Hepatocyte (in vitro differentiated cells): ENCODE data around the gene BLTP1. TPM values are rescaled to one million over a fixed set of nuclear protein-coding genes. Genes with fewer than 3 reads are reported as not detected.

Experiments used
- DNase-seq: peaks from one replicate; pipeline ENCODE4 v3.0.0-alpha.2; 2016; ENCODE audit warnings: low spot score
- H2AFZ ChIP-seq: fragments of 200-600 bp; sonication (generic); 2 replicates; pipeline ENCODE4 v1.6.0; 2016; ENCODE audit warnings: antibody characterized with exemption, mild to moderate bottlenecking
- H3K27ac ChIP-seq: fragments of 200-600 bp; sonication (generic); 2 replicates; pipeline ENCODE4 v1.5.1; 2016; ENCODE audit warnings: mild to moderate bottlenecking
- H3K27me3 ChIP-seq: fragments of 200-600 bp; sonication (generic); 2 replicates; pipeline ENCODE4 v1.6.1; 2016
- H3K36me3 ChIP-seq: fragments of 200-600 bp; sonication (generic); replicated peaks from 2 replicates; pipeline ENCODE4 v1.5.1; 2016; ENCODE audit warnings: low read depth; ENCODE audit not compliant: insufficient read depth
- H3K4me1 ChIP-seq: fragments of 200-600 bp; sonication (generic); 2 replicates; pipeline ENCODE4 v1.5.1; 2016; ENCODE audit warnings: mild to moderate bottlenecking, moderate library complexity; ENCODE audit not compliant: insufficient read depth
- H3K4me2 ChIP-seq: fragments of 200-600 bp; sonication (generic); 2 replicates; pipeline ENCODE4 v1.6.0; 2016
- H3K4me3 ChIP-seq: fragments of 200-600 bp; sonication (generic); 2 replicates; pipeline ENCODE4 v1.5.1; 2016; ENCODE audit warnings: mild to moderate bottlenecking
- H3K79me2 ChIP-seq: fragments of 200-600 bp; sonication (generic); 2 replicates; pipeline ENCODE4 v1.6.0; 2017; ENCODE audit warnings: mild to moderate bottlenecking
- H3K9me2 ChIP-seq: fragments of 200-600 bp; sonication (generic); replicated peaks from 2 replicates; pipeline ENCODE4 v1.6.0; 2017; ENCODE audit warnings: mild to moderate bottlenecking; ENCODE audit not compliant: insufficient read depth
- H3K9me3 ChIP-seq: fragments of 200-600 bp; sonication (generic); 2 replicates; pipeline ENCODE4 v1.5.1; 2016; ENCODE audit warnings: low read depth, mild to moderate bottlenecking
- H4K20me1 ChIP-seq: fragments of 200-600 bp; sonication (generic); 2 replicates; pipeline ENCODE4 v1.6.0; 2016; ENCODE audit warnings: mild to moderate bottlenecking; ENCODE audit not compliant: insufficient read depth, poor library complexity, severe bottlenecking
- CTCF ChIP-seq: fragments of 200-600 bp; sonication (generic); IDR thresholded peaks from 2 replicates; pipeline ENCODE4 v1.5.1; 2016; ENCODE audit warnings: antibody characterized with exemption, mild to moderate bottlenecking; ENCODE audit not compliant: poor library complexity
- EZH2 ChIP-seq: fragments of 200-600 bp; sonication (generic); IDR thresholded peaks from 2 replicates; pipeline ENCODE4 v1.6.1; 2016; ENCODE audit warnings: antibody characterized with exemption, mild to moderate bottlenecking, borderline replicate concordance
- EZH2phosphoT487 ChIP-seq: fragments of 200-600 bp; sonication (generic); IDR thresholded peaks from one replicate; pipeline ENCODE4 v1.6.1; 2018; ENCODE audit warnings: antibody characterized with exemption, mild to moderate bottlenecking, low read depth, moderate library complexity; ENCODE audit not compliant: unreplicated experiment, severe bottlenecking
- WGBS: methylation state at CpG from one replicate; pipeline ENCODE4 v1.1.6; 2016; ENCODE audit warnings: low lambda C conversion rate; ENCODE audit errors: missing lambda C conversion rate; 5-methylcytosine and 5-hydroxymethylcytosine counted together
- polyA plus RNA-seq: library from polyadenylated mRNA; unstranded; fragments of >200 nt; fragmentation: Nextera tagmentation; extraction: Ambion mirVana; gene quantifications from 2 replicates; pipeline ENCODE4 v1.2.1, GENCODE V29; 2016
- total RNA-seq: library from RNA; depleted of rRNA; stranded (reverse); fragments of >200 nt; gene quantifications from 2 replicates; pipeline ENCODE4 v1.2.3, GENCODE V29; 2014

Gene BLTP1
- total and polyA plus RNA-seq, 2 experiments from 2014 or later, result 7.7 to 82.3 TPM

DNA sequence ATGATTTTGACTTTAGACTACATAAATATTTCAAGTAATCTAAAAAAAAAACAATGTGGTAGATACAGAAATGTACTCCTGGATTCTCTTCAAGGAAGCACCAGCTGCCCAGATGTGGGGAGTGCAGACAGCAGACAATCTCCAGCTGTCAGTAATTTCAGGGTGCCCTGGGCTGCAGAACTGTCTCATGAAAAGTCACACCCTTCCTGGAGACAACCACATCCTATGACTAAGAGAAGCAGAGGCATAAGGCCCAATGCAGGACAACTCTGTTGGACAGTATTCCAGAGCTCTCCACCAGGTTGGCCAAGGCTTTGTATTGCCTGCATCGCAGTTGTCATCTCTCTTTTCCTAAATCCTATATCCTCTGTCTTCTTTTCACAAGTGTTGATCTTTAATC, 34.4 kb upstream of the BLTP1 start:
- Histone ChIP-seq H3K27ac (no peak overlapping the region), H3K9me3 (no peaks in the 10 kb centered on the region), H3K4me1 (no peaks in the 10 kb centered on the region), H3K79me2 (no peaks in the 10 kb centered on the region), H4K20me1 (no peaks in the 10 kb centered on the region), H3K36me3 (no peaks in the 10 kb centered on the region), H2AFZ (no peak overlapping the region), H3K9me2 (no peaks in the 10 kb centered on the region), H3K4me2 (no peak overlapping the region), H3K27me3 (no peaks in the 10 kb centered on the region), H3K4me3 (no peak overlapping the region)
- no peak for DNase-seq
- 94% methylated on average over 1 of the region's 1 CpG for WGBS
- TF ChIP-seq EZH2, result no peak
- TF ChIP-seq EZH2phosphoT487, result no peak
- no peak for TF ChIP-seq CTCF

- no peaks in the 10 kb centered on the region for H3K27me3 ChIP-seq
- no peaks in the 10 kb centered on the region for H3K36me3 ChIP-seq
- no peaks in the 10 kb centered on the region for H3K9me3 ChIP-seq
- WGBS, result 18% methylated on average over 1 of the region's 1 CpG
- H3K4me2 ChIP-seq, result no peak overlapping the region
- no peak overlapping the region for H3K4me3 ChIP-seq
- H3K79me2 ChIP-seq, result no peaks in the 10 kb centered on the region
- no peak overlapping the region for H2AFZ ChIP-seq
- no peak for TF ChIP-seq EZH2phosphoT487
- no peak for TF ChIP-seq EZH2
- TF ChIP-seq CTCF, result no peak
- DNase-seq, result no peak
- H3K27ac ChIP-seq, result no peak overlapping the region
- no peaks in the 10 kb centered on the region for H4K20me1 ChIP-seq
- no peaks in the 10 kb centered on the region for H3K9me2 ChIP-seq
- no peaks in the 10 kb centered on the region for H3K4me1 ChIP-seq
These were observed 33.9 kb upstream of the BLTP1 start for GRCh38 chr4:122118243-122118642.

- H3K79me2 ChIP-seq, result no peaks in the 10 kb centered on the region
- DNase-seq, result no peak
- no peaks in the 10 kb centered on the region for H3K9me3 ChIP-seq
- H3K9me2 ChIP-seq, result no peaks in the 10 kb centered on the region
- no peak overlapping the region for H3K4me2 ChIP-seq
- no peak overlapping the region for H3K27ac ChIP-seq
- WGBS, result 100% methylated on average over 1 of the region's 1 CpG
- H3K4me3 ChIP-seq, result no peak overlapping the region
- no peaks in the 10 kb centered on the region for H3K4me1 ChIP-seq
- no peaks in the 10 kb centered on the region for H3K27me3 ChIP-seq
- TF ChIP-seq EZH2phosphoT487, result no peak
- H4K20me1 ChIP-seq, result no peaks in the 10 kb centered on the region
- H3K36me3 ChIP-seq, result no peaks in the 10 kb centered on the region
- H2AFZ ChIP-seq, result no peak overlapping the region
These were observed 32.4 kb upstream of the BLTP1 start for GRCh38 chr4:122119739-122120138.

DNA sequence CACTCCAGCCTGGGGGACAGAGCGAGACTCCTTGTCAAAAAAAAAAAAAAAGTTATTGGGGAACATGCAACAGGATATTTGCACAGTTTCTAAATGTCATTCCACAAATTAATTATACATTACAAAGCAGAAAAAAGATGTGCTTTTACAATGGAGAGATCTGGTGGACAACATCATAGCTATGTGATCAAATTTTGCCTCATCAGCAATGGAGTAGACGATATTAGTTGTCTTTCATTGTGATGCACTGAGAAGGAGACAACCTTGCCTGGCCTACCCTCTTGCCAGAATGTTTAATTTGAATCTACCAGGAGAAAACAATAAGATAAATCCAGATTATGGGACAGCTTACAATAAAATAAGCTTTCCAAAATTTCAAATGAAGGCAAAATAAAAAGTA, 30.5 kb upstream of the BLTP1 start:
- no peaks in the 10 kb centered on the region for H3K9me3 ChIP-seq
- WGBS, result 93% methylated on average over 2 of the region's 2 CpGs
- no peaks in the 10 kb centered on the region for H3K9me2 ChIP-seq
- no peak for TF ChIP-seq EZH2
- no peak for TF ChIP-seq CTCF
- no peak for TF ChIP-seq EZH2phosphoT487
- no peak overlapping the region for H3K4me2 ChIP-seq
- no peaks in the 10 kb centered on the region for H3K27me3 ChIP-seq
- DNase-seq, result no peak
- no peaks in the 10 kb centered on the region for H4K20me1 ChIP-seq
- H3K79me2 ChIP-seq, result no peaks in the 10 kb centered on the region
- H3K4me1 ChIP-seq, result no peaks in the 10 kb centered on the region
- H3K4me3 ChIP-seq, result no peak overlapping the region
- H3K36me3 ChIP-seq, result no peaks in the 10 kb centered on the region
- no peak overlapping the region for H3K27ac ChIP-seq
- no peak overlapping the region for H2AFZ ChIP-seq
